Endodermal cell (in vitro differentiated cells): ENCODE measurements around the gene GPC6. TPM values are rescaled to one million over a fixed set of nuclear protein-coding genes. Genes with fewer than 3 reads are reported as not detected.

Source experiments
- DNase-seq: peaks from one replicate; pipeline ENCODE4 v3.0.0-alpha.2; 2017
- H3K27ac ChIP-seq: 2 replicates; pipeline ENCODE4 v1.5.1; 2013; ENCODE audit warnings: mild to moderate bottlenecking, low read depth, low read length, moderate library complexity
- H3K27me3 ChIP-seq: 2 replicates; pipeline ENCODE4 v1.6.1; 2013; ENCODE audit warnings: mild to moderate bottlenecking, low read length, moderate library complexity; ENCODE audit not compliant: insufficient read depth, control insufficient read depth, poor library complexity, severe bottlenecking
- H3K36me3 ChIP-seq: 2 replicates; pipeline ENCODE4 v1.7.0; 2013; ENCODE audit warnings: mild to moderate bottlenecking, low read length, moderate library complexity; ENCODE audit not compliant: control insufficient read depth, insufficient read depth
- H3K4me1 ChIP-seq: one replicate; pipeline ENCODE4 v1.7.0; 2013; ENCODE audit warnings: low read length; ENCODE audit not compliant: control insufficient read depth, insufficient read depth
- H3K4me3 ChIP-seq: 2 replicates; pipeline ENCODE4 v1.5.1; 2013; ENCODE audit warnings: mild to moderate bottlenecking, low read length, moderate library complexity
- H3K9ac ChIP-seq: 2 replicates; pipeline ENCODE4 v1.6.1; 2013; ENCODE audit warnings: mild to moderate bottlenecking, low read length, moderate library complexity; ENCODE audit not compliant: poor library complexity, severe bottlenecking; ENCODE audit errors: extremely low read depth
- H3K9me3 ChIP-seq: 2 replicates; pipeline ENCODE4 v1.6.1; 2013; ENCODE audit warnings: mild to moderate bottlenecking, low read length, moderate library complexity; ENCODE audit not compliant: control insufficient read depth
- H3K27ac Mint-ChIP-seq: 2 replicates; pipeline ENCODE4 v1.8.0; 2020; ENCODE audit warnings: mixed read lengths
- H3K27me3 Mint-ChIP-seq: 2 replicates; pipeline ENCODE4 v1.8.0; 2021; ENCODE audit warnings: mild to moderate bottlenecking, mixed read lengths; ENCODE audit not compliant: insufficient read depth
- H3K36me3 Mint-ChIP-seq: 2 replicates; pipeline ENCODE4 v1.8.0; 2020; ENCODE audit warnings: low read depth, mixed read lengths
- H3K4me1 Mint-ChIP-seq: 2 replicates; pipeline ENCODE4 v1.8.0; 2020; ENCODE audit warnings: mixed read lengths
- H3K4me3 Mint-ChIP-seq: 2 replicates; pipeline ENCODE4 v1.8.0; 2020; ENCODE audit warnings: mild to moderate bottlenecking, moderate library complexity, mixed read lengths
- H3K9me3 Mint-ChIP-seq: 2 replicates; pipeline ENCODE4 v1.8.0; 2020; ENCODE audit warnings: mild to moderate bottlenecking, mixed read lengths
- WGBS, 2 experiments: methylation state at CpG; one replicate each; pipeline versions ENCODE4 v1.1.5 to v1.1.7; 2013; ENCODE audit warnings: missing lambda C conversion rate in 2 of 2, mixed read lengths in 1 of 2; ENCODE audit not compliant: insufficient coverage in 1 of 2, insufficient read length in 1 of 2; 5-methylcytosine and 5-hydroxymethylcytosine counted together
- total RNA-seq, 2 donors: library from RNA; stranded (reverse); fragmentation: NEBNext Ultra II Directional in 1 of 2; extraction: Animal tissue kit (Norgen Biotek cat#: 25700) in 1 of 2; gene quantifications; 2 replicates in 1 of 2; 3 replicates in 1 of 2; pipeline ENCODE4 v1.2.1, GENCODE V29; 2021
- TF ChIP-seq, protein P1 (sequence below): fragments of 200-600 bp; sonication (generic); conservative IDR thresholded peaks from 2 replicates; pipeline ENCODE4 v1.5.0; 2021; ENCODE audit warnings: antibody characterized with exemption, mild to moderate bottlenecking

Gene GPC6
- total RNA-seq, 2 donors from 2014 or later = 69.6 to 80.4 TPM

DNA sequence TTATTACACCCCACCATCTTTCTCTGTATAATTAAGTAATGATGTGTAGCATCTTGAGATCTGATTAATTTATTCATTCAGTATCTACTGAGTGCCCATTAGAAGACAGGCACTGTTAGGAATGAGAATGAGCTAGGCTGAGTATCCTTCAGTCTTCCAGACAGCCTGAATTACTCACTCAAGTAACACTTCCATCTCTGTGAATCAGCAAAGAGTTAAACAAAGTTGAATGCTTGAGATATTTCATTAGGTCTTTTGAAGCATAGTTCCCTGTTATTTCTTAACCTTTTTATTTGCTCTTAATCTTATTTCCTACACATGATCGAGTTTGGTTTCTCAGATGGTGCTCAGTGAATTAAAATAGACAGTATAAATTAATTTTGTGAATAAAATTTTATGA, 839.1 kb downstream of the GPC6 start:
- 75% methylated on average over 1 of the region's 1 CpG; no CpG with 5 or more reads in 1 of the 2 experiments for WGBS, 2 experiments
- H3K4me1 Mint-ChIP-seq = no peaks in the 10 kb centered on the region
- no peaks in the 10 kb centered on the region for H3K27me3 ChIP-seq
- no peak overlapping the region for H3K27ac Mint-ChIP-seq
- no peak overlapping the region for H3K4me3 ChIP-seq
- no peaks in the 10 kb centered on the region for H3K36me3 ChIP-seq
- H3K36me3 Mint-ChIP-seq = peaks cover 24% of the 10 kb centered on the region
- peaks cover 23% of the 10 kb centered on the region for H3K9me3 Mint-ChIP-seq
- DNase-seq = no peak
- TF ChIP-seq, protein P1, sequence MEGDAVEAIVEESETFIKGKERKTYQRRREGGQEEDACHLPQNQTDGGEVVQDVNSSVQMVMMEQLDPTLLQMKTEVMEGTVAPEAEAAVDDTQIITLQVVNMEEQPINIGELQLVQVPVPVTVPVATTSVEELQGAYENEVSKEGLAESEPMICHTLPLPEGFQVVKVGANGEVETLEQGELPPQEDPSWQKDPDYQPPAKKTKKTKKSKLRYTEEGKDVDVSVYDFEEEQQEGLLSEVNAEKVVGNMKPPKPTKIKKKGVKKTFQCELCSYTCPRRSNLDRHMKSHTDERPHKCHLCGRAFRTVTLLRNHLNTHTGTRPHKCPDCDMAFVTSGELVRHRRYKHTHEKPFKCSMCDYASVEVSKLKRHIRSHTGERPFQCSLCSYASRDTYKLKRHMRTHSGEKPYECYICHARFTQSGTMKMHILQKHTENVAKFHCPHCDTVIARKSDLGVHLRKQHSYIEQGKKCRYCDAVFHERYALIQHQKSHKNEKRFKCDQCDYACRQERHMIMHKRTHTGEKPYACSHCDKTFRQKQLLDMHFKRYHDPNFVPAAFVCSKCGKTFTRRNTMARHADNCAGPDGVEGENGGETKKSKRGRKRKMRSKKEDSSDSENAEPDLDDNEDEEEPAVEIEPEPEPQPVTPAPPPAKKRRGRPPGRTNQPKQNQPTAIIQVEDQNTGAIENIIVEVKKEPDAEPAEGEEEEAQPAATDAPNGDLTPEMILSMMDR = no peak
- peaks cover 21% of the 10 kb centered on the region for H3K9me3 ChIP-seq
- H3K27ac ChIP-seq = no peak overlapping the region
- no peak overlapping the region for H3K4me3 Mint-ChIP-seq
- no peak overlapping the region for H3K9ac ChIP-seq
- no peaks in the 10 kb centered on the region for H3K27me3 Mint-ChIP-seq
- H3K4me1 ChIP-seq = no peaks in the 10 kb centered on the region

GRCh38 chr13:94073007-94073744, 846.6 kb downstream of the GPC6 start:
- no peak overlapping the region for H3K27ac Mint-ChIP-seq
- H3K36me3 Mint-ChIP-seq = peaks cover 33% of the 10 kb centered on the region

DNA sequence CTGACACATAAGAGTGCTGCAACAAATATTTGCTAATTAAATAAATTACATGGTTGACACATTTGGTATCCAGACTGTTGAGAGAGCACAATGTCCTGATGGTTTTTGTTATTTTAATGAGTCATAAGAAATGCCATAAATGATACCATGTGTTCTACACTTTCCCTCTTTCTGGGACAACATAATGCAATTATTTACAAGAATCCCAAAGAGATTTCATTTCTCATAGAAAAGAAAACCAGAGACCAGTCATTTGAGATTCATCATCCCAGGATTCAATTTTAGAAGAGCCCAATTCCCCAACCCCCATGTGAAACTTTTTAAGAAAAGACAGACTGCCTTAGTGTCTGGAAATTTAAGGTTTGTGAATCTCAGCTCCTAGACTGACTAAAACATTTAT, 853.3 kb downstream of the GPC6 start:
- Histone ChIP-seq H3K36me3 (no peaks in the 10 kb centered on the region), H3K9me3 (peaks cover 22% of the 10 kb centered on the region), H3K27ac (no peak overlapping the region), H3K4me1 (no peaks in the 10 kb centered on the region), H3K27me3 (no peaks in the 10 kb centered on the region), H3K9ac (no peak overlapping the region), H3K4me3 (no peak overlapping the region)
- Mint-ChIP-seq H3K27ac (no peak overlapping the region), H3K9me3 (peaks cover 20% of the 10 kb centered on the region), H3K4me1 (peaks cover 11% of the 10 kb centered on the region), H3K36me3 (peaks cover 16% of the 10 kb centered on the region), H3K27me3 (peaks cover 2% of the 10 kb centered on the region), H3K4me3 (no peak overlapping the region)
- TF ChIP-seq, protein P1 = no peak
- DNase-seq = no peak

More at GRCh38 chr13:94073007-94073744, 846.6 kb downstream of the GPC6 start:
- H3K9ac ChIP-seq = no peak overlapping the region
- H3K4me3 ChIP-seq = no peak overlapping the region
- peaks cover 36% of the 10 kb centered on the region for H3K9me3 ChIP-seq
- DNase-seq = no peak
- H3K36me3 ChIP-seq = no peaks in the 10 kb centered on the region
- Mint-ChIP-seq H3K27me3 (no peaks in the 10 kb centered on the region), H3K4me1 (no peaks in the 10 kb centered on the region), H3K9me3 (peaks cover 41% of the 10 kb centered on the region), H3K4me3 (no peak overlapping the region)
- no peaks in the 10 kb centered on the region for H3K27me3 ChIP-seq
- TF ChIP-seq, protein P1 = no peak
- H3K4me1 ChIP-seq = no peaks in the 10 kb centered on the region
- H3K27ac ChIP-seq = no peak overlapping the region
- 74 to 80% methylated on average over 2 to 4 of the region's 4 CpGs for WGBS, 2 experiments
